GM21737 (cell line): ENCODE measurements around the gene COX17.
"Not testable (repeated sequence)": the region's sequence is repeated elsewhere in the genome, so short reads cannot be mapped to it uniquely, and the experiment has no call there.

Experiments
- ATAC-seq: cut with Tn5 transposase; IDR thresholded peaks from one replicate; pipeline ENCODE4 v1.9.1; 2021; ENCODE audit warnings: mild to moderate bottlenecking, moderate library complexity; ENCODE audit not compliant: unreplicated experiment

The COX17 gene, protein sequence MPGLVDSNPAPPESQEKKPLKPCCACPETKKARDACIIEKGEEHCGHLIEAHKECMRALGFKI

DNA sequence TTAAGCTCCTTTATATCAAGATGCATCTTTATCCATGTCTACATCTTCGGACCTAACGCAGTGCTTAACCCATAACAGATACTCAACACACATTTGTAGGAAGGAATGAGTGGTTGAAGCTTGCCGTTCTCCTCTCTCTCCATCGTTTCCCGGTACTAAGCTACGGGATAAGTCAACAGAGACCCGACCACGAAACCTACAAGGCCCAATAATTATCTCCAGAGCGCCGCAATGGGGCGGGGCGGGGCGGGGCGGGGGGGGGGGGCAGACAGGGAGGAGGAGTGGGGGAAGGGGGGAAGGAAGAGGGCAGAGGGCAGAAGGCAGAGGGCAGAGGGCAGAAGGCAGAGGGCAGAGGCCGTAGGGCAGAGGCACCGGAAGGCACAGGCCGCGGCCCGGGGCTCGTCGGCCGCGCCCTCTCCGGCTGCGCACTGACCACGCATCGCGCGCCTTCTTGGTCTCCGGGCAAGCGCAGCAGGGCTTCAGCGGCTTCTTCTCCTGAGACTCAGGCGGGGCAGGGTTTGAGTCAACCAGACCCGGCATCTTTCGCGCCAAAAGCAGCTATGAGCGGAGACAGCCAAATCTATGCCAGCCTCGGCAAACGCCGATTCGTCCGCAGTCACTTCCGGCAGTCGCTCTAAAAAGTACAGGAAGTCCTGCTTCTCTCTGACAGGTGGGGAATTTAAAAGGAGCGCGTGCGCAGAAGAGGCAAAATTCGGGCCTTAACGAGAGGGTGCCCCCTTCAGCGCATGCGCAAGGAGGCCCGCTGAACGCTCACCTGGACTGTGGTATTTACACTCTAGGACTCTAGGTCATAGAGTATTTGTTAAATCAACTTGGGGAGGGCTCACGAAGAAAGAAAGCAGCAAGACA lies at the start of gene COX17:
Gene COX17 (minus strand): TSS at position 636 of the 870 bp plus-strand sequence. CDS start 96 bp downstream, at position 540.
- ATAC-seq: peak; percentile 84

DNA sequence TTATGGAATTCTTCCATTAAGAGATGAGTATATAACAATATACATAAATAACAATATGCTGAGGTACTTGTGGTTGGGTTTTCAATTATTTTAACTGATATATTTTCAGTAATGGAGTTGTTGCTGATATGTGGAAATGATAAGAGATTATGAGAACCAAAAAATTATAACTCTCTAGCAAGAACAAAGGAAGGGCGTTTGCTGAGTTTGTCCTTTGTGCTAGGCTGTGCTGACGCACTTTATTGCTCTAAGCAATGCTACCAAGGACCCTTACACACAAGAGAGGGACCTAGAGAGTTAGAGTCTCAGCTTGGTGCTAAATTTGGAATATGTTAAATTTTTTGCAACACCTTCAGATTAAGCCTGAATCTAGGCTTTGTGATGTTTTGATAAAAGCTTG lies 49.7 kb upstream of the COX17 start:
- ATAC-seq: no peak

DNA sequence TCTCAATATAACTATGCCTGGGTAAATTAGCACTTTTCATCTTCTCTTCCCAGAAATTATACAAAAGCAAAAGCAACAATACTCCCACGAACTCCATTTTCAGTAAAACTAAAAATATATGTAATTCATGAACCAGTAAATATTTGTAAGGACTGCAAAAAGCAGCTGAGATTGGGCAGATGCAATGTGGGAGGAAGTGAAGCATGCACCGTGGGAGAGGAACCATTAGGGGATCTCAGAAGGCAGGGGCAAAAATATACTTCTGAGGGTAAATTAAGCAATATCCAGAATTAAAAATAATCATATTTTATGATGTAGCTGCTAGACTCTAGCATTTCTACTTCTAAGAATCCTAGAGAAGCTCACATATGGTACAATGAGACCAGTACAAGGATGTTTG lies 45.8 kb upstream of the COX17 start:
- ATAC-seq: no peak

DNA sequence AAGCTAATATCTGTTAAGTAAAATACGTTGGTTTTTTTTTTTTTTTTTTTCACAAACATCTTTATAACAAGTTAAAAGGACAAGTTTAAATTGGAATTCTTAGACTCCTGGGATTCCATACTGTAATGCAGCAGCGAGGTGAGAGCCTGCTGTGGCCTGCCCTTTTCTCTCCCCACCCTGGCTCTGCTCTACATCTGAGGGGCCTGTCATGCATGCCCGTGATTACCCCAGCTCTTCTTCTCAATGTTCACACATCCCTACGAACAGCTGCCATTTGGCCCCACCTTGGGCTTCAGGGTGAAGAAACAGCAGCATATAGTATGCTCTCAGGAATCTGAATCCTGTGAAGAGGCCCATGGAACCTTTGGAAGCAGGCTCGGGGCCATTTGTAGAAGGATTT lies 40.3 kb upstream of the COX17 start:
- no peak for ATAC-seq

DNA sequence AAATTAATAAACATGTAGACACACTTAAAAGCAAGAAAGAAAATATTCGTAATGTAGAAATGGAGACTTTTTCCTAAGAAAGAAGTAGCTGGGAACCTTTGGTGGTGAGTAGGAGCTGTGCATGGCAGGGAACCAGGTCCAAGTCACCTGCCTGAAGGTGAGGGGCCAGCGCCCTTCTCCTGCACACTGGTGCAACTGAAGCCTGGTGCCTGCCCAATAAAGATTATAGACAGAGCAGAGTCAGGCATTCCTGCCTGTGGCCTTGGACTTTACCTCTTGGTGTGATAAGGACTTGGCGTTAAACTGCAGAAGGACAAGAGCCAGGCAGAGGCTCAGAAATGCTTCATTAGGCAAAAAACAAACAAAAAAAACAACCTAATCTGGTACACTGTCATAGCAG lies 39.8 kb upstream of the COX17 start:
- no peak for ATAC-seq

DNA sequence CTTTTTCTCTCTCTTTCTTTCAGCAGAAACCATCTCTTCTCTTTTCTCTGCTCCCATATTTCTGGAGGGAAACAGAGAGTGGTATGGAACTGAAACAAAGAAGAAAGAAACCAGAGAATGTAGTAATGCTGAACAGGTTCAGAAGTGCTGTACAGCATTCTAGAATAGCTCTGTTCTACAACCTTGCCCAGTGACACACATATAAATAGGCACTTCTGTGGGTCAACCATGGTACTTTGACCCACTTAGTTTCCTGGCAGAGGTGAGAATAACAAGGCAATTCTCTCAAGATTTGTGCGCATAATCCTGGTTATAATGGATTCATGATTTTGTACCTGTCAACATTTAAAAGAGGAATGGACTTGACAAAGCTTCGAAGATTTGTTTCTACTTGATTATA lies 37.9 kb upstream of the COX17 start:
- no peak for ATAC-seq

DNA sequence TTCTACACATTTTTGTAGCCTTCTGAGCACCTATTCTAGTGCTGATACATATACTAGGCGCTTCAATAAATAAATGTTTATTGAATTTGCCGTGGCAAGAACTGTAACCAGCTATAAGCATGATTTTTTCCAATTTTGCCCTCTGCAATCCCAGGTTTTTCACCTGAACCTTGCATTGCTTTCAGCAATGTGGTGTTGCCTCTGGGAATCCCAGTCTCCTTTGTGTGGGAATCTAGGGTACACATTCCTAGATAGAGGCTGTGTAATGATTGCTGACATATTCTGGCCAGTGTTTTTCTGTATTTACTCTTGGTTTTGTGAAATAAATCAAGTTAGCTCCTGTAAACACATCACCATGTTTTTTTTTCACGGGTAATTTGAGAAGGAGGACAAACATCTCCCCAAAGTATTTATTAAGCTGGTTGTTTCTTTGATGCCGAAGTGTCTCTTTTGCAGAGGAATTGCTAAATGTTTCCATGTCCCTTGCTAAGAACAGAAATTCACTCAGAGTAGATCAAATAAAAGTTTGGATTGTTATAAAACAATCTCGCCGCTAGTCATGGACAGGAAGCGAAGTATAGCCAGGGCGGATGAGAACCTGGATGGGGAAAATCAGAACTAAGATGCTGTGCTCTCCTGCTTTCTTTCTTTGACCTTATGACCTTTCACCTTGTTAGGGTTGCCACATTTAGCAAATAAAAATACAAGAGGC lies 26.8 kb upstream of the COX17 start:
- ATAC-seq: no peak

DNA sequence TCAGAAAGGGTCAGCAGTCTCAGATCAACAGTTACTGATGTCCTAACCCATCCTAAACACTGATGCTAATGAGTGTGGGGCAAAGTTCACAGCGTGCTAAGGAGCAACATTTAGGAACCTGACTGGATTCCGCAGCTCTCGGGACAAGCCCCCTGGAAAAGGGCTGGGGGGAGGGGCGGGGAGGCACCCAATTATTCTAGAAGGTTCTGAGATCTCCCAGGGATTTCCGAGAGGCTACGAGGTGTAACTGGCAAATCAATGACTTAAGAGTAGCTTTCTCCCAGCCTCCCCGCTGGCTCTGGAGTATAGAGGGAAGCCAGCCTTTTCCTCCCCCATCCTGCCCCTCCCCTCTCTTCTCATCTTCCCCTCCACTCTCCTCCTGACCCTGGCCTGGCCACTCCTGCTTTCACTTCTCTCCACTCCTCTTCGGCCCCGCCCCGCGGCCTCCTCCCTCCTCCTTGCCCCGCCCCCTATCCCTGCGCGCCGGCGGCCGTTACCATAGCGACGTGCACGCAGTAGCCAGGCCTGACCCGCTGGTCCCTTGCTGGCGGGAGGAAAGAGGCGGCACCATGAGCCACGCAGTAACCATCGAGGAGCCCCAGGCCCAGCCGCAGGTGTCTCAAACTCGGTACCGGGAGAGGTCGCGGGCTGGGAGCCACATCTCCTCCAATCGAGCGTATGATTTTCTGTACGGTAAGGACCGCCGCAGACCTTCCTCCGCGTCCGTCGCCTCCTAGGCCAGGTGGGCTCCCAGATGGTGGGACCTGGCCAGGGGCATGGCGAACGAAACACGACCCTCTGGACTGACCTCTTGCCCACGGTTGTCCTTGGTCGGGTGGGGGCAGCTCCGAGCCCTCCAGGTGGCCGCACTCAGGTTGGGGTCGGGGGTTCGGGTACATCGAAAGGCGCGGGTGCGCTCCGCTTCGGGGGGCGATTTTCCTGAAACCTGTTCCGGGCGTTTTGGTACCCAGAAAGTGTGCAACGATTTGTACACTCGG lies 25.6 kb upstream of the COX17 start, which contains the start of gene CFAP91:
Gene CFAP91 (plus strand): TSS at position 493 of the 998 bp plus-strand sequence. CDS start 77 bp downstream, at position 570.
- peak; percentile 92 for ATAC-seq

DNA sequence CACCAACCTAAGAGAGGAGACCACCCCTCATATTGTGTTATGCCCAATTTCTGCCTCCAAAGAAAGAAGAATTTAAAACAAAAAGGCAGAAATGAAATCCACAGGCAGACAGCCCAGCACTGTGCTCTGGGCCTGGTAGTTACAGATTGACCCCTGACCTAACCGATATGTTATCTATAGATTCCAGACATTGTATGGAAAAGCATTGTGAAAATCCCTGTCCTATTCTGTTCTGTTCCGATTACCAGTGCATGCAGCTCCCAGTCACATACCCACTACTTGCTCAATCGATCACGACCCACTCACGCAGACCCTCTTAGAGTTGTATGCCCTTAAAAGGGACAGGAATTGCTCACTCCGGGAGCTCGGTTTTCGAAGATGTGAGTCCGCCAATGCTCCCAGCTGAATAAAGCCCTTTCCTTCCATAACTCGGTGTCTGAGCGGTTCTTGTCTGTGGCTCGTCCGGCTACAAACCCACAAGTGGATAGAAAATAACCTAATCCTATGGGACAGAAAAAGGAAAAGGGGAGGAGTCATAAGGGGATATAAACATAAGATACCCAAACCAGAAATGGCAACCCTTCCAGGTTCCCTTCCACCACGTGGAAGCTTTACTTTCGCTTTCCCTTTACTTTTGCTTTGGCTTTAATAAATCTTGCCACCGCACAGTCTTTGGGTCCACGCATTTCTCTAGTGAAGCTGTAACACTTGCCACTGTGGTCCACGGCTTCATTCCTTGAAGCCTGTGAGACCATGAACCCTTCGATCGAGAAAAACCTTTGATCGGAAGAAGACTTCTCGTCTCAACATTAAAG lies 23.9 kb upstream of the COX17 start:
- ATAC-seq: no peak

DNA sequence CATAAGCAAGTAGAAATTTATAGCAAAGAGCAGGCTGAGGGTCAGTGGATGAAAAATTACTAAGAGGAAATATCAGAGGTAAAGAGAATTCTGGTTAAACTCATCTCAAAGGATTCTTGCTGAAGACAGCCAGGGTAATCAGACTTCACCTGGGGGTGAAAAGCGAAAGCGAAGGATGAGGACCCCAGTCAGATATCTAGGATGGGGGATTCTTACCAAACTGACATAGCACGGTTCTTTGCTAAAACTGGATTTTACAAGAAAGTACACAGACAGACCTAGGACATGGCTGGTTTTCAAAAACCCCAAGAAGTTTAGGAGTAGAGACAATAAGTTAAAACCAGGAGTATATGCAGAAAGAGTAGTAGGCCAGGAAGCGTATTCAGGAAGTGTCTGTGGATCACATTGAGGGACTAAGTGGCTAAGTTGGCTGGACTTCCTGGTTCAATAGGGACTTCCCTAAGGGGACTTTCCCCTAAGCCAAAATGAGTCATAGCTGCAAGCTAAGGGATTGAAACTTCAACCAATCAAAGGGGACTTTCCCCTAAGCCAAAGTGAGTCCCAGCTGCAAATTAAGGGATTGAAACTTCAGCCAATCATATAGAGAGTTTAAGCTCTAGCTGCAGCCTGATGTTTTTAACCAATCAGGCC lies 23.2 kb upstream of the COX17 start:
- ATAC-seq: no peak

DNA sequence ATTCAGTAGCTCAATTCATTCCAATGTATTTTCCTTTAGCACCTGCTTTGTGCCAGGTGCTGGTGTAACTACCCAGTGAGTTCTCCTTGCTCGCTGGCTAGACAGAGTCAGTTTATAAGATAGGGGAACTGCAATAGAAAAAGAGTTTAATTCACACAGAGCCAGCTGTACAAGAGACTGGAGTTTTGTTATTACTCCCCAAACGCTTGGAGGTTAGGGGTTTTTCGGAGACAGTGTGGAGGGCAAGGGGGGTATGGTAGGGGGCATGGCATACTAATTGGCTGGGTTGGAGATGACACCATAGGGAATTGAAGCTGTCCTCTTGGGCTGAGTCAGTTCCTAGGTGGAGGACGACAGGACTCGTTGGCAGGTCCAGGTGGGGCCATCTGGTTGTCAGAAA lies 20.2 kb upstream of the COX17 start:
- peak; percentile 43 for ATAC-seq

DNA sequence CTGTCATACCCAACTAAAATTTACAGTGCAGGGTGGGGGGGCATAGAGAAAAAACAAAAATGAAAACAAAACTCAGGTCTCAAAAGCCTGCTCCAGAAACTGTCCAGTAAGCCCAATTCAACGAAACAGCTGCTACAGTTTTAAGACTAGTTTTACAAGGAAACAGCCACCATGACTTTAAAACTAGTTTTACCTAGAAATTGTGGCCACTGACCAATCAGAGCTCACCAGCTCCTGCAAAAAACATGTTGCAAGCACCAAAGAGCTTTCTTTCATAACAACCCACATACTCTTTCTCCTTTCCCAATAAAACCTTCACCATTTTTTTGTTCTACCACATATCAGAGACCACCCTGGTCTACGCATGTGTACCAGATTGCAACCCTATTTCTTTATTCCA lies 18.3 kb upstream of the COX17 start:
- ATAC-seq: no peak

DNA sequence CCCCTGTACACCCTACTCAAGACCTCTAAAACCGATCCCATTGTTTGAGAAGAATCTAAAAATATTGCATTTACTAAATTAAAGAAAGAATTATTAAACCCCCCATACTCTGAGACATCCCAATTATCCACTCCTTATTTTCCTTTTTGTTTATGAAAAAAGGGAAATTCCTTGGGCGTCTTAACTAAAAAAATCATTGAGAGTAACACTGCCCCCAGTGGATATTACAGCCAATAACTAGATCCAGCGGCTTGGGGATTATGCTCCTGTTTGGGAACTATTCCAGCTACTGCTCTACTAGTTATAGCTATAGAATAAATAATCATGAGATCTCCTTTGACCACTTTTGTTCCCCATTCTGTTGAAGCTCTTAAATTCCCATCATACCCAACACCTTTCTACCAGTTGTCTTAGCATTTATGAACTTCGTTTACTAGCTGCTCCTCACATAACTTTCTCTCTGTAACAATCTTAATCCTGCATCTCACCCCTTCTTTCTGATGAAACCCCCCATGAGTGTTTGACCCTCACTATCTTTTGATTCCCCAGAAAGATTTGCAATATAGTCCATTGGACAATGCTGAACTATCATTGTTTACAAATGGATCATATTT lies 12.9 kb upstream of the COX17 start:
- no peak for ATAC-seq

DNA sequence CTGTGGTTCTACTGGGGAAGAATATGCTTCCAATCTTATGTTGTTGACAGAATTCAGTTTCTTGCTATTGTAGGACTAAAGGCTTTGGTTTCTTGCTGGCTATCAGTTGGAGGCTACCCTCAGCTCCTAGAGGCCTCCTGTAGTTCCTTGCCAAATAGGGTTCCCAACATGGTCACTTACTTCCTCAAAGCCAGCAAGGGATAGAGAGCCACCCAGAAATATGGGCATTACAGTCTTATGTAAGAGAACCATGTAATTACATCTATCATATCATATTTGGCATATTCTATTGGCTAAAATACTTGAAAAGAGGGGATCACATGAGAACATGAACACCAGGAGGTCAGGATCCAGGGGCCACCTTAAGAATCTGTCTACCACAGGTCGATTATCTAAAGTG lies 6.2 kb upstream of the COX17 start:
- ATAC-seq: no peak

DNA sequence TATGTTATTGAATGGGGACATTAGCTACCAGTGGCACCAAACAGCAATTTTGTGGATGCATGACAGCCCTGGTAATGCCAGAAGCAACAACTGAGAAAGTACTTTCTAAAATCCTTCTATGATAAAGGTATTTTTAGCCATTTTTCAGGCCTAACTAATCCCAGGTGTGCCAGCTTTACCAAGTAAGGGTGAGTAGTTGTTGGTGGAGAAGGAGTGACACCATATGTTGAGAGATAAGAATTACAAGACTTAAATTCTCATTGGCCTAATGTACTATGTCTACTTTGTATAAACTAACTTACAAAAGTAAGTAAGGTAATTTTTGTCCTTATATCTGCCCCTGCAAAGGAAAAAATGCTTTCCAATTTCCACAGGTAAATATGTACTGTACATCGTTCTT lies 4.1 kb upstream of the COX17 start:
- no peak for ATAC-seq

DNA sequence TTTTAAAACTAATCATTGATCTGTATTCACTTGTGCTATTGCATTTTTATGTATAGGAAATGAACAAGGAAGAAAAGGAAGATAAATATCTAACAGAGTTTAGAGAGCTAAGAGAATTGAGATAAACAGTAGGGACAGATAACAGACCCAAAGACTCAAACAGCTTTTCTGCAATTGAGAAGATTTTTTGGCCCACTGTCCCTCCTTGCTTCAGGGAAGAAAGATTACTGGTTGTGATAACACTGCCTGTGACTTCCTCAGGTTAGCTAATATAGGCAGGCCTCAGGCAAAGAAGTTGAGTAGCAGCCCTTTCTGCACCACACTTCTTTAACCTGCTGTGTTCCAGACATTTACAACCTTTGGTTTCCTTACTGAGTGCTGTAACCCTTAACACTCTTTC lies 2.7 kb upstream of the COX17 start:
- no peak for ATAC-seq

DNA sequence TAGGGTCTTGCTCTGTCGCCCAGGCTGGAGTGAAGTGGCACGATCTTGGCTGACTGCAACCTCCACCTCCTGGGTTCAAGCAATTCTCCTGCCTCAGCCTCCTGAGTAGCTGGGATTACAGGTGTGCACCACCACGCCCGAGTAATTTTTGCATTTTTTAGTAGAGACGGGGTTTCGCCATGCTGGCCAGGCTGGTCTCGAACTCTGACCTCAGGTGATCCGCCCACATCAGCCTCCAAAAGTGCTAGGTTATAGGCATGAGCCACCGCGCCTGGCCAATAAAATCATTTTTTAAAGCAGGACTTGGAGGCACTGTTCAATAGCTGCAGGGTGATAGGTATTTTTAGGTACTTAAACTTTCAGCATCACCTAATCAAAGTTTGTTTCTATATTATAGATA lies 1.0 kb upstream of the COX17 start:
- not testable (repeated sequence) for ATAC-seq

DNA sequence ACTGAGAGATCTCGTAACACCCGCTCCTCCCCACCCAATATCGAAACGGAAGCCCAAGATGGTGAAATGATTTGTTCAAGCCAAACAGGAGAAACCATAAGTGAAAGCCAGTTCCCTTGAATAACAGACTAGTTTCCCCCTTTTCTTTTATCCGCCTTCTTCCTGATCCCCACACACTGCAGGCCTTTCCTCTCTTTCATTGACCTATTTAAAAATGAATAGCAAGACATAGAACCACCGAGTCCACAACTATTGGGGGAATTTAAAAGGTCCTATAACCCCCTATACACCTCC lies 382 bp upstream of the COX17 start:
- ATAC-seq: no peak

DNA sequence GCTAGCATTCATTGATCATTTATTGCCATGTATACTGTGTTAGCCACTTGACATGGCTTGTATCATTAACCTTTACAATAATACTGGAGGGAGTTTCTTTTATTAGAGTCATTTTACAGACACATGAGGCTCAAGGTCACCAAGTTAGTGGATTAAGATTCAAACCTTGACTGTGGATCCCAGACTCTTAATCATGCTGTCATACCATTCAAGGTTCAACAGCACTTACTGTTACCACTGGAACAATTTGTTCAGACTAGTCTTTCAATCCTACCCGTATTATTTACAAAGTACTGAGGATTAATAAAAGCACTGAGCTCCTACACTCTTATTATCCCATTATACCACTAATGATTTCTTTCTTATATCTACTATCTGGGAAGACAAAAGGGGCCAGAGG lies 1.2 kb downstream of the COX17 start:
- ATAC-seq: no peak
